Esophagus squamous epithelium (tissue), 5 donors: ENCODE results near the gene NEU4. TPM values are rescaled to one million over a fixed set of nuclear protein-coding genes. Genes with fewer than 3 reads are reported as not detected.

ENCODE experiments used
- DNase-seq: peaks from one replicate; lab custom pipeline; 2025; lab: John Stamatoyannopoulos, UW
- H3K27ac ChIP-seq, 4 donors: fragments of 200-600 bp; sonication (generic); one replicate each; pipeline ENCODE4 v1.5.1; 2016 to 2019; ENCODE audit warnings: mild to moderate bottlenecking in 1 of 4
- H3K27me3 ChIP-seq, 4 donors: fragments of 200-600 bp; sonication (generic); 1 replicate in 3 of 4; 2 replicates in 1 of 4; pipeline versions ENCODE4 v1.5.1 to v1.6.0; 2017 to 2021; ENCODE audit warnings: antibody characterized with exemption in 1 of 4
- H3K36me3 ChIP-seq, 3 donors: fragments of 200-600 bp; sonication (generic); one replicate each; pipeline ENCODE4 v1.5.1; 2016 to 2019
- H3K4me1 ChIP-seq, 3 donors: fragments of 200-600 bp; sonication (generic); one replicate each; pipeline ENCODE4 v1.5.1; 2017 to 2019
- H3K4me3 ChIP-seq, 4 donors: fragments of 200-600 bp; sonication (generic); 1 replicate in 3 of 4; 2 replicates in 1 of 4; pipeline ENCODE4 v1.5.1; 2016 to 2019; ENCODE audit warnings: mild to moderate bottlenecking in 2 of 4, moderate library complexity in 1 of 4
- H3K9me3 ChIP-seq, 3 donors: fragments of 200-600 bp; sonication (generic); one replicate each; pipeline ENCODE4 v1.5.1; 2016 to 2019
- CTCF ChIP-seq, 6 experiments: fragments of 450-650 bp in 4 of 6; fragments of 200-600 bp in 2 of 6; sonication (generic) in 2 of 6; IDR thresholded peaks; one replicate each; pipeline ENCODE4 v1.5.1; 2016 to 2019; ENCODE audit warnings: antibody characterized with exemption in 6 of 6, mild to moderate bottlenecking in 4 of 6, moderate library complexity in 4 of 6
- POLR2A ChIP-seq, 4 donors: fragments of 450-650 bp; IDR thresholded peaks; one replicate each; pipeline ENCODE4 v1.6.1; 2017; ENCODE audit warnings: antibody characterized with exemption in 4 of 4, mild to moderate bottlenecking in 4 of 4, moderate library complexity in 3 of 4
- WGBS, 2 donors: methylation state at CpG; one replicate each; pipeline ENCODE4 v1.1.5; 2018; 5-methylcytosine and 5-hydroxymethylcytosine counted together
- intact Hi-C: fragments of 100-400 bp; cut with DNase I; formaldehyde crosslinking; loops from one replicate; pipeline ENCODE4 v1.15.0; 2022
- total RNA-seq, 4 donors: library from RNA; depleted of rRNA; stranded (reverse); fragments of >200 nt; gene quantifications; one replicate each; pipeline ENCODE4 v1.1.0, GENCODE V29; 2016
- donor health status: DM: yes; HTN: yes; CAD: no.

The NEU4 gene
- total RNA-seq, 4 donors from 2014 or later: not detected

- H3K27ac ChIP-seq: no peak overlapping the region
- TF ChIP-seq CTCF (IDR thresholded peaks at IDR 0.05) (no peak), POLR2A (IDR thresholded peaks at IDR 0.05) (no peak)
- H3K4me3 ChIP-seq: no peak overlapping the region
- H3K9me3 ChIP-seq: no peaks in the 10 kb centered on the region
- H3K4me1 ChIP-seq: peaks cover 2 to 8% (median 6%) of the 10 kb centered on the region in 3 donors
- 90% methylated on average over 2 of the region's 27 CpGs; no CpG with 5 or more reads in 1 of the 2 donors for WGBS, 2 donors
- DNase-seq: no peak
- no peaks in the 10 kb centered on the region for H3K27me3 ChIP-seq
- H3K36me3 ChIP-seq: no peaks in the 10 kb centered on the region
- intact Hi-C loops: no loop called here
Observed at GRCh38 chr2:241850544-241851324, 41.7 kb downstream of the NEU4 start.

GRCh38 chr2:241851325-241852115 lies 42.5 kb downstream of the NEU4 start:
- Histone ChIP-seq H3K9me3 (no peaks in the 10 kb centered on the region), H3K4me1 (peaks cover 2 to 8% (median 6%) of the 10 kb centered on the region in 3 donors), H3K27me3 (no peaks in the 10 kb centered on the region), H3K36me3 (no peaks in the 10 kb centered on the region), H3K27ac (no peak overlapping the region), H3K4me3 (no peak overlapping the region)
- no peak for DNase-seq
- 73% methylated on average over 8 of the region's 26 CpGs; no CpG with 5 or more reads in 1 of the 2 donors for WGBS, 2 donors
- TF ChIP-seq CTCF (IDR thresholded peaks at IDR 0.05) (no peak), POLR2A (IDR thresholded peaks at IDR 0.05) (no peak)
- intact Hi-C loops: no loop called here

GRCh38 chr2:241852116-241852980 lies 43.4 kb downstream of the NEU4 start:
- 80 to 90% methylated on average over 1 to 9 of the region's 39 CpGs for WGBS, 2 donors
- intact Hi-C loops: no loop called here
- no peak for DNase-seq
- Histone ChIP-seq H3K9me3 (no peaks in the 10 kb centered on the region), H3K4me1 (peaks cover 2 to 8% (median 6%) of the 10 kb centered on the region in 3 donors), H3K27ac (no peak overlapping the region), H3K4me3 (no peak overlapping the region), H3K36me3 (no peaks in the 10 kb centered on the region), H3K27me3 (no peaks in the 10 kb centered on the region)
- TF ChIP-seq POLR2A (IDR thresholded peaks at IDR 0.05) (no peak), CTCF (IDR thresholded peaks at IDR 0.05) (no peak)

- intact Hi-C loops: no loop called here
- WGBS, 2 donors: 72 to 87% methylated on average over 3 to 7 of the region's 10 CpGs
Observed at GRCh38 chr2:241852981-241853631, 44.1 kb downstream of the NEU4 start.

More at GRCh38 chr2:241852981-241853631, 44.1 kb downstream of the NEU4 start:
- H3K4me3 ChIP-seq: no peak overlapping the region
- no peak for TF ChIP-seq POLR2A (IDR thresholded peaks at IDR 0.05)
- TF ChIP-seq CTCF (IDR thresholded peaks at IDR 0.05): no peak
- H3K36me3 ChIP-seq: no peaks in the 10 kb centered on the region
- H3K27ac ChIP-seq: no peak overlapping the region
- H3K27me3 ChIP-seq: no peaks in the 10 kb centered on the region
- H3K4me1 ChIP-seq: peaks cover 2 to 8% (median 6%) of the 10 kb centered on the region in 3 donors
- no peak for DNase-seq
- H3K9me3 ChIP-seq: no peaks in the 10 kb centered on the region
